DLD1 (cell line): ENCODE results near the gene ZSWIM5.
"Not testable (repeated sequence)": the region's sequence is repeated elsewhere in the genome, so short reads cannot be mapped to it uniquely, and the experiment has no call there.

Source experiments
- in situ Hi-C: cut with HindIII; loops from 2 replicates; pipeline ENCODE4 v1.10.0; 2017; ENCODE audit warnings: low sequenced_read_pairs

The ZSWIM5 gene

DNA sequence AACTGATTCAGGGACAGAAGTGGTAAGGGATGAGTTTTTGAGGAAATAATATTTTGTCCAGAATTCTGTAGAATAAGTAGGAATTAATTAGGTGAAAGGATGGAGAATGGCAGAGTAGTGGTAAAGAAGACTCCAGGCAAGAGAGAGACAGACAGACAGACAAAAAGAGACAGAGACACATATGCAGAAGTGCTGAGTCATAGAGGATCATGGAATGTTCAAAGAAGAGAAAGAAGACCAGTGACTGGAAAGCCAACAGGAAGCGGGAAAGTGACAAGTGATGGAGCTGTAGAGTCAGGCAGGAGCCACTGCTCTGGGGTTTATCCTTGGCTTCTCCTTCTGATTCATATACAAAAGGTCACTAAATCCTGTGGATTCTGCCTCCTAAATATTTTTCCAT, 108.5 kb downstream of the ZSWIM5 start:
- in situ Hi-C loops, result no loop called here

DNA sequence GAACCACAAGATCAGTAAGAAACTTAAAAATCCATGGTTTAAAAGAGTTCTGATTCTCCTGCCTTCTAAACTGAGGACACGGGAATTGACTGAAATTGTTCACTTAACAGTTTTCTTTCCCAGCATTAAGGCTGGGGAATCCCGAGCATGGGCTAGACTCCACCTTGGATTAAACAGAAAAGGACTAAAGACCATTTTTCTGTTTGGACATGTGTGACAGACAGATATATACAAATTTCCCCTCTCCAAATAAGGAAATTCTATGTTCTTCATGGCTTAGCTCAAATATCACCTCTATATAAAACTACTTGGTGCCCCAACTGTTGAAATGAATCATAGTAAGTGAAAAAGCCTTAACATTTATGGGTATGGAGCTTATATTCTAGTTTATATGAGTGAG, 109.3 kb downstream of the ZSWIM5 start:
- in situ Hi-C loops, result no loop called here

DNA sequence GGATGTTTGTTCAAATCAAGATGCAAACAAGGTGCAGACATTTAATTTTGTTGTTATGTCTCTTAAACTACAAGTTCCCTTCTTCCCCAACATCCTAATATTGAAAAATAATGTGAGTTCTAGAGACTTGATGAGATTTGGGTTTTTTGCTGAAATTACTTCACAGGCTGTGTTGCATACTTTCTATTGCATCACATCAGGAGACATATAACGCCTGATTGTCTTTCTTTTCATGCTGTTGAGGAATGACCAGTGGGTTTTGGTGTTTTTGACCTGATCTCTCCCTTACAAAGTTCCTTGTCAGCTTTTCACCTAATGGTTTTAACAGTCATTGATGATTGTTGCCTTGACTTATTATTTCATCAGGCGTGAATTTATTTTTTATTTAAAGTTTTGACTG, 111.0 kb downstream of the ZSWIM5 start:
- in situ Hi-C loops, result no loop called here

DNA sequence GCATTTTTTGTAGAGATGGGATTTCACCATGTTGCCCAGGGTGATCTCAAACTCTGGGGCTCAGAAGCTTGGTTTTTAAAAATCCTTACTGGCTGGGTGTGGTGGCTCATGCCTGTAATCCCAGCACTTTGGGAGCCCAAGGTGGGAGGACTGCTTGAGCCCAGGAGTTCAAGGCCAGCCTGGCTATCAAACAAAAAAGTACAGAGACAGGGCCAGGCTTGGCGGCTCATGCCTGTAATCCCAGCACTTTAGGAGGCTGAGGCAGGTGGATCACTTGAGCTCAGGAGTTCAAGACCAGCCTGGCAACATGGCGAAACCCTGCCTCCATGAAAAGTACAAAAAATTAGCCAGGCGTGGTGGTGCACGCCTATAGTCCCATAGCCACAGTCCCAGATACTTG, 112.0 kb downstream of the ZSWIM5 start:
- in situ Hi-C loops, result not testable (repeated sequence)

DNA sequence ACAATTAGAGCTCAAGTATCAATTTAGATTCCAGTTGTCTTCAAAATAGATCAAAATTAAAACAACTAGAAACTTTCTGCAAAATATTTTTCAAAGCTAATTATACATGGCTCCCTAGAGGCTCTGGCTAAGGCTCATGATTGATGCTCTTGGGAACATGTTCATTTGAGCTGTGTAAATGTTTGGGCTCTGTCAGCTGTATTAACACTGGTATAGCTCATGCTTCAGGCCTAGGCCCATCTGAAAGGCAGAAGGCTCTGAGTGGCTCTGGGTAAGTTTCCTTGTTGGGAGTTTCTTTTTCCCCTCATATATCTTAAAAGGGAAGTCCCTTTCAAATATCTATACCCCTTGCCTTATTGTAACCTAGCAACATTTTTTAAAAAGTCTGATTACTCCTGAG, 113.1 kb downstream of the ZSWIM5 start:
- in situ Hi-C loops, result no loop called here

DNA sequence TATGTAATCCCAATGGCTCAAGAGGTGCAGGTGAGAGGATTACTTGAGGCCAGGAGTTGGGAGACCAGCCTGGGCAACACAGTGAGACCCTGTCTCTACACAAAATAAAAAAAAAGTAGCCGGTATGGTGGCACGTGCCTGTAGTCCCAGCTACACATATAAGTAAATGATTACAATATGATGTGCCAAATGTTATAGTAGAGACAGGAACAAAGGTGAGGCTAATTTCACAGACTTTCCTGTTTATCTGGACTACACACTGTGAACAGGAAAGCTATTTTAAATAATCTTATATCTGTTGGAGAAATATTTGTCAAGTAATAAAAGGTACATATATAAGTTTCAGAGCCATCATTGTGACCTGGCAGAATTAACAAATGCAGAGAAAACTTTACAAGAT, 116.7 kb downstream of the ZSWIM5 start:
- in situ Hi-C loops, result no loop called here

DNA sequence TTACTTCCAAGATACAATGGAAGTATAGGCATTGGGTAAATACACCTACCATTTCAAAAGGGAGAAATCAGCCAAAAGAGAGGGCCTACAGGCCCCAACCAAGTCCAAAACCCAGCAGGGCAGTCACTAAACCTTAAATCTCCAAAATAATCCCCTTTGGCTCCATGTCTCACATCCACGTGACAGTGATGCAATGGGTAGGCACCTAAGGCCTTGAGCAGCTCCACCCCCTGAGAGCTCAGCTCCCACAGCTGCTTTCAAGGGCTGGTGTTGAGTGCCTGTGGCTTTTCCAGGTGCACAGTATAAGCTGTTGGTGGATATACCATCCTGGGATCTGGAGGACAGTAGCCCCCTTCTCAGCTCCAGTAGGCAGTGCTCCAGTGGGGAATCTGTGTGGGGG, 121.8 kb downstream of the ZSWIM5 start:
- in situ Hi-C loops, result no loop called here

DNA sequence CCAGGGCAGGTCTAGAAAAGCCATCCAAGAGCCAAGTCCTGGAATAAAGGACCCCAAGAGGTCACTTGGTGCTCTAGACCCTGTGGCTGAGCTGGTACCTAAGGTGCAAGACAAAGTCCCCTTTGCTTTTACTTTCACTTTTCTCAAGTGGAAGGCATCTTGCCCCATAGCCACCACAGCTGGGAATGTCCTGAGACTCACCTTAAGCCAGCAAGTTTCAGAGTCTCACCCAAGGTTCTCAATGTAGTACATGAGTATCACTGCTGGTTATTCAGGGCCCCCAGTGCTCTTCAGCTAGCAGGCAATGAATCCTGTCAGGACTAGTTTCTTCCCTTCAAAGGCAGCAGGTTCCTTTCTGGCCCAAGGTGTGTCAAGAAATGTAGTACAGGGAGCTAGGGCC, 126.9 kb downstream of the ZSWIM5 start:
- in situ Hi-C loops, result no loop called here

DNA sequence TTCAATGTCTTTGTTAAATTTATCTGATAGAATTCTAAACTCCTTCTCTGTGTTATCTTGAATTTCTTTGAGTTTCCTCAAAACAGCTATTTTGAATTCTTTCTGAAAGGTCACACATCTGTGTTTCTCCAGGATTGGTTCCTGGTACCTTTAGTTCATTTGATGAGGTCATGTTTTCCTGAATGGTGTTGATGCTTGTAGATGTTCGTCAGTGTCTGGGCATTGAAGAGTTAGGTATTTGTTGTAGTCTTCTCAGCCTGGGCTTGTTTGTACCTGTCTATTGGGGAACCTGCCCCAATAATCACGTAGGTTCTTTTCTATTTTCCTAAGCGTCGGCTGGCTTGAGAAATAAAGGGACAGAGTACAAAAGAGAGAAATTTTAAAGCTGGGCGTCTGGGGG, 129.4 kb downstream of the ZSWIM5 start:
- in situ Hi-C loops, result not testable (repeated sequence)

DNA sequence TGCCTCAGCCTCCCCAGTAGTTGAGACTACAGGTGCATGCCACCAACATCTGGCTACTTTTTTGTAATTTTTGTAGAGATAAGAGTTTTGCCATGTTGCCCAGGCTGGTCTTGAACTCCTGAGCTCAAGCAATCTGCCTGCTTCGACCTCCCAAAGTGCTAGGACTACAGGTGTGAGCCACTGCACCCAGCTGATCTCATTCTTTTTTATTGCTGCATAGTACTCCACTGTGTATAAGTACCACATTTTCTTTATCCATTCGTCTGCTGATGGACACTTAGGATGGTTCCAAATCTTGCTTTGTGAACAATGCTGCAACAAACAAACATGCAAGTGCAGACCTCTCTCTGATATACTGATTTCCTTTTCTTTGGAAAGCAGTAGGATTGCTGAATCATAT, 134.8 kb downstream of the ZSWIM5 start:
- in situ Hi-C loops, result no loop called here

DNA sequence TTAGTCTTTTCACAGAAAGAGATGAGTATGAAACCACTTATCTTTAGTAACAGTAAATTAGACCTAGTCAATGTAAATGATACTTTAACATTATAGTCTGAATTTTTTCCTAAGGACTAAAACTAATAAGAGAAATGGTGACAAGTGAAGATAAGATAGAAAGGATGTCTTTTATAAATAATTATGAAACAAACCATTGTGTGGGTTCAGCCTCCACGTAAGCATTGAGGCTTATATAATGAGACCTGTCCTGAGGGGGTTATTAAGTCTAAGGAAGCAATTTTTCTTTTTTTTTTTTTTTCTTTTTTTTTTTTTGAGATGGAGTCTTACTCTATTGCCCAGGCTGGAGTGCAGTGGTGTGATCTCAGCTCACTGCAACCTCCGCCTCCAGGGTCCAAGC, 138.6 kb downstream of the ZSWIM5 start:
- in situ Hi-C loops, result no loop called here

DNA sequence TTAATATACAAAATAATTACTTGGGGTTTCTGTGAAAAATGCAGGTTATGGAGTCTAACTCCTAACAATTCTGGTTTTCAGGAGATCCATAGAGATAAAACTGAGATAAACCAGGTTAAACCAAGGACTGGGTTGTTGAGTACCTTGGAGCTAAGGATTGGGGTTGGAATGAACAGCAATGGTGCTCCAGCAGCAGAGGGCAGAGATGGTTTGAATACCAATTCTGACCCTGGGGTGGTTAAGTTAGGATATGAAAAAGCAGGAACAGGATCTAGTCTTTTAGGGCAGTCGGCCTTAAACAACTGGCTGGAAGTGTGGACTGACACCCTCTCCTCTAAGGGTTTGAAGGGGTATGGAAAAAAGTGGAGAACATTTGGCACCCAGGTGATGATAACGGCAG, 141.3 kb downstream of the ZSWIM5 start:
- in situ Hi-C loops, result no loop called here

DNA sequence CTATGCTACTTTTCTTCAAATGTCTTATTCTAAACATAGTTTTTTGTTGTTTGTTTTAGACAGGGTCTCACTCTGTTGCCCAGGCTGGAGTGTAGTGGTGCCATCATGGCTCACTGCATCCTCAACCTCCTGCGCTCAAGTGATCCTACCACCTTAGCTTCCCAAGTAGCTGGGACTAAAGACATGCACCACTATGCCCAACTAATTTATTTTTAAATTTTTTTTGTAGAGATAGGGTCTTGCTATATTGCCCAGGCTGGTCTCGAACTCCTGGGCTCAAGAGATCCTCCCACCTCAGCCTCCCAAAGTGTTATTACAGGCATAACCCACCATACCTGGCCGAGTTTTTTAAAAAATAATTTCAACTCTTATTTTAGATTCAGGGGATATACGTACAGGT, 143.9 kb downstream of the ZSWIM5 start:
- in situ Hi-C loops, result not testable (repeated sequence)

DNA sequence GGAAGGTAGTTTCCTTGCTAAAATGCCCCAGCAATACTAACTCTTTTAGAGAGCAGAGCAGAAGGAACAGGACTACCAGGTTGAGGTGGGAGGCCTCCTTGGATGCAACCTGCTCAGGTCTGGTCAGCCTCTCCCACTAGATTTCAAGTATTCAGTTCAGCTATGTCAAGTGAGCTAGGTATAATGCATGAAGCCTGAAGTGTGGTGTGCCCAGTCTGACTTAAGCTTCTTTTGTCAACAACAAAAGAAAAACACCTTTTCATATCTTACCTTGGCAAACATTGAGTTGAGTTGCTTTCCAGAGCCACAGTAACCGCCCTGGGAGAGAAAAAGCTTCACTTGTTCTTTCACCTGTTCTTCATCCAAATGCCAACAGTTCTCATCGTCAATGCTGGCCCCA, 146.6 kb downstream of the ZSWIM5 start:
- in situ Hi-C loops, result no loop called here

DNA sequence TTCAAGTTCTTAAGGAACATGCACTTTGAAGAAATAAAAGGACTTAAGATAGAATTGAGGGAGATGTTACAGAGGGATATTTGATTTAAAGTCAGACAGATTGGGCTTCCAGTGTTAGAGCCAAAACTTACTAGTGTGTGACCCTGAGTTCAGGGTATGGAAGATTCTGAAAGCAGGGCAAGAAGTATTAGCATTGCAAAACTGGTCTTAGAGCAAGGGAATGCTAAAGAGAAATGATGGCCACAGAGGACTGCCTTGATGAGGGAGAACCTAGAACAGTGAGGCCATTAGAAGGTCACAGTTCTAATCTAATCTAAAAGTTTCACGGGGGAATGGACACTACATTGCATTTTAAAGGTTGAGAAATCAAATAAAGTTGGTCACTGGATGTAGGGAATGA, 148.9 kb downstream of the ZSWIM5 start:
- in situ Hi-C loops, result no loop called here

DNA sequence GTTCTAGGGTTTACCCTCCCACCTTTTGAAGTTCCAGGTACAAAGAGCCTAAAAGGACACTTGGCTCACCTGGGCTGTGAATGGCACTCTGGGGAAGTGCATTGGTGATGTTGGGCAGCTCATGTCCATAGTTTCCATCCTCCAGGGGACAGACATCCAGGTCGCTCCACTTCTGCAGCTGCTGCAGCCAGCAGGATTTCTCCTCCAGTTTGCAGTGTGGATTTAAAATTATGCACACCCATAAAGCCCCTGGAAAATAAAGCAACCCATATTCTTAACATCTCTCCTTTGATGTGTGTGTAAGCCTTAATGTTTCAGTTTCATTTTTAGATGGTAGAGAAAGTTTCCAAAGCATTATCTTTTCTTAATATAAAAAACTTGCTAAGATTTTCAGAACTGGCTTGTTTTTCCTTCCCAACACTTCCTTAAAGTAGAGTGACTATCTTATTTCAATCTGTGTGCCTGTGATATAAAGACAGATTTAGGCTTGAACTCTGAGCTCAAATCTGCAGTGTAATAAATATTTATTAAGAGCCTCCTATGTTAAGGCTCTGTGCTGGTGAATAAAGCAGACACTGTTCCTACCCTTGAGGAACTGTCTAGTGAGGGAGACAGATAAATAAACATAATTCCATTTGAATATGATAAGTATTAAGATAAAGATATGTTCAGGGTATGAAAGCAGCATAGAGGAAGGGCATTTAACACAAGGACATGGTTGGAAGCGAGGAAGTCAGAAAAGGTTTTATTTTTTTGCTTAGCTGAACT, 155.2 kb downstream of the ZSWIM5 start:
- in situ Hi-C loops, result no loop called here

DNA sequence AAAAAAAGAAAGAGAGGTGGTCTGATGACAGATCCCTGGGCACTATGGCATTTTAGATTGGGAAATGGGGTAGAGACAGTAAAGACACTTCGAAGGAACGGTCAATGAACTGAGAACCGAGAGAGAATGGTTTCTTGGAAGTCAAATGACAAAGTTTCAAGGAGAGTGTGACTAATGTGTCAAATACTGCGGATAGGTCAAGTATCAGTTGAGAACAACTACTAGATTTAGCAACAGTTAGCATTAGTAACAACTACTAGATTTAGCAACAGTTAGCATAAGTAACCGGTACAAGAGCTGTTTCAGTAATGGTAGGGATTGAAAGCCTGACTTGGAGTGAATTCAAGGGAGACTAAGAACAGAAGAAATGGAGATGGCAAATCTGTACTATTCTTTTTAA, 159.4 kb downstream of the ZSWIM5 start:
- in situ Hi-C loops, result no loop called here

DNA sequence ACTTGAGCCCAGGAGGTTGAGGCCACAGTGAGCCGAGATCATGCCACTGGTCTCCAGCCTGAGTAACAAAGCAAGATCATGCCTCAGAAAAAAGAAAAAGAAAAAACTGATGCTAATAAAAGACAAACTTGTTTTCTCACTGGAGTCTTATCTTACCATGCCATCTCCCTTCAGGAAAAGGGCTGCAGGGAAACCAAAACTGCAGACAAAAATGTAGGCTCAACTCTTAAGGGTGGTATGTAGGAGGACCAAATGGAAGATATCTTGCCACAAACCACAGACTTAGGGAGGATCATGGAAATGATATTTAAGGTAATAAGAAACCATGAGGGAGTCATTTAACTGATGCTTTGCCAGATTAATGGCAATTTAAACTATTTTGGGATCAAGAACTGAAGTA, 161.5 kb downstream of the ZSWIM5 start:
- in situ Hi-C loops, result no loop called here

DNA sequence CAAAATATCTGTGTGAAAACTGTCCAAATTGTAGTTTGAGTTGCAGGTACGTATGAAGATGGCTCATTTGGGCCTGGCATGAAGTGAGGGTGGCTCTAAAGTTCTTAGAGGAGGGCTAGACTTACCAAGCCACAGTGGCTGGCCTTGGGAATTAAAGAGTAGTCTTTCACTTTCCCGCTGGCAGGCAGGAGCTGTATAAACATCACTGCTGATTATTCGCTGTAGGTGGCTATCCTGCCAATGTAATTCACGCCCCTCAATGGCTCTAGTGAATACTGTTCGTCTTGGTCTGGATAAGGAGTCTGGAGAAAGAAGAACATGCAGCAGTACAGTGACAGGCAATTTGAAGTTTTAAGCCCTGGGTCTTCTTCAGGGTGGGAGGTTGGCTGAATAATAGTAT, 163.3 kb downstream of the ZSWIM5 start:
- in situ Hi-C loops, result no loop called here

DNA sequence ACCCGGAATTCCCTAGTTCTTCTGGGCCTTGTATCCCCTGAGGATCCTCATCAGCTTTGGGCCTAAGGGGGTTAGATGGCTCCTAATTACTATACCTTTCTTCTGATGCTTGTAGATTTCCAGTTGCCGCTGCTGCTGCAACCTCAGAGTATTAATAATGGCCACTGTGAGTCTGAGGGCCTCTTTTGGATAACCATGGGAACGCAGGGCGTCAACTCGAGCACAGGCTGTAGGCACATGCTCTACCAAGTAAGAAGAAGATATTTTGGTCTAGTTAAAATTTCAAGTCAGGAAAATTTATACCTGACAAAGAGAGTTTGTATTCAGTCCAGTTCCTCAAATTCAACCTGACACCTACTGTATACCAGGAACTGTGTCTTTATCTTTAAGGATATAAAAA, 166.1 kb downstream of the ZSWIM5 start:
- in situ Hi-C loops, result no loop called here

DNA sequence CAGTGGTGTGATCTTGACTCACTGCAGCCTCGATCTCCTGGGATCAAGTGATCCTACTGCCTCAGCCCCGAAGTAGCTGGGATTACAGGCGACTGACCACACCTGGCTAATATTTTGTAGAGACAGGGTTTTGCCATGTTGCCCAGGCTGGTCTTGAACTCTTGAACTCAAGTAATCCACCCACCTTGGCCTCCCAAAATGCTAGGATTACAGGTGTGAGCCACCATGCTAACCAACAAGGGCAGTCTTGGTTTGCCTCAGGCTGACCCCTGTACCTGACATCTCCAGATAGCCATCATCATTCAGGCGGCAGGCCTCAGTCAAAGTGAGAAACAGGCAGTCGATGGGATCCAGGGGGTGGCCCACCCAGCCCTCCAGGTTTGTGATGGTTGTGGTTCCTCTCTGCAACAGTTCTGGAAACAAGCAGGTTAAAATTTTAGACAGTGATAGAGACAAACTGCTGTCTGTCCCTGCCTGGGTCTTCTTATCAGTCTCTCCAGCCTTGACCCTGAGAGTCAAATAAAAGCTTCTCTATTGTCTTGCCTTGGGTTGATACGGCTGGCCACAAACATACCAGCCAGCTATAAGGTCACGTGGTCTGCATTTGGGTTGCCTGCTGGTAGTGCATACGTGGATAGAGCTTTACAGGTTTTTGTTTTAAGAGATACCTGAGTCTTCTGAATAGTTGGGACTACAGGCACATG, 167.6 kb downstream of the ZSWIM5 start:
- in situ Hi-C loops, result no loop called here

DNA sequence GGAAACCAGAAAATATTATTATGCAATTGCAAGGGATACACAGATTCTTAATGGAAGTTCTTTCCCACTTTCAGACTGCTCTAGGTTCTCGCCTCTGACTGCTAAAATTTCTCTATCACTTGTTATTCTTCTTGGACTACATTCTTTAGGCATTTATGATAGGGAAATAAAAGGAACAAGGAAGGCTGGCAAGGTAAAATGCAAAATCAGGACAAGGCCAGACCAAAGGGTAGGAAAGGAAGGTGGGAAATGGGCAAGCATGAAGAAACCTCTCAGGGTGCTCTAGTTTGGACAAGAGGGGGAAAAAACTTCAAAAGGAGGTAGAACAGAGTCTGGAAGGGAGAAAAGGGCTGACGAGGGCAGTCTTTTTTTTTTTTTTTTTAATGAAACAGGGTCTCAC, 168.2 kb downstream of the ZSWIM5 start:
- in situ Hi-C loops, result no loop called here

DNA sequence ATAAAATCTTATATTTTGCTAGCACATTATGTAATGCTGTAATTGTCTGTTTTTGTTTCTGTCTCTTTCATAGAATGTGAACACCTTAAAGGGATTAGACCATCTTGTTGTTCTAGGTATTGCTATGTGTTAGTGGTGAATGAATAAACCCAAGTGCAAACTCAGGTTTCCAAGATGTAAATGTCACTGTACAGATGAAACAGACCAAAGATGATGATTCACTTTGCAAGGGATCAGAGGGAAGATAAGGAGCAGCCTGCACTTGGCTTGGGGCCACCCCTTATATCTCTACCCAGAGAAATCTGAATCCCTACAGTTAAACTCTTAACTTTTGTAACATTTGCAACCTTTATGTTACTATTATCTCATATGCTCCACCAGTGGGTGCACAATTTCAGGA, 168.9 kb downstream of the ZSWIM5 start:
- in situ Hi-C loops, result no loop called here
